Right cardiac atrium (tissue), 5 donors: ENCODE results near the gene C1orf50. TPM values are rescaled to one million over a fixed set of nuclear protein-coding genes. Genes with fewer than 3 reads are reported as not detected.

Experiments
- ATAC-seq, 2 donors: fragments of 200-7000 bp; cut with Tn5 transposase; one replicate each; pipeline versions ENCODE4 v1.8.0 to v1.9.1; 2020; ENCODE audit warnings: moderate library complexity in 2 of 2, mild to moderate bottlenecking in 1 of 2
- DNase-seq, 3 donors: peaks; one replicate each; pipeline ENCODE4 v3.0.0-alpha.2; 2020
- H3K27ac ChIP-seq: one replicate; pipeline ENCODE4 v1.5.1; 2013; ENCODE audit warnings: mild to moderate bottlenecking, low read length, control low read depth, moderate library complexity
- H3K27me3 ChIP-seq: one replicate; pipeline ENCODE4 v1.6.1; 2013; ENCODE audit not compliant: control insufficient read depth, insufficient read depth
- H3K4me1 ChIP-seq: one replicate; pipeline ENCODE4 v1.6.1; 2013; ENCODE audit warnings: low read length; ENCODE audit not compliant: control insufficient read depth, insufficient read depth
- H3K4me3 ChIP-seq: one replicate; pipeline ENCODE4 v1.5.1; 2013; ENCODE audit warnings: low read length, control low read depth
- H3K9me3 ChIP-seq: one replicate; pipeline ENCODE4 v1.6.1; 2013; ENCODE audit warnings: low read length; ENCODE audit not compliant: control insufficient read depth
- WGBS: extraction: QIAGEN DNeasy Blood & Tissue Kit; methylation state at CpG from one replicate; pipeline ENCODE4 v1.1.7; 2013; 5-methylcytosine and 5-hydroxymethylcytosine counted together
- intact Hi-C, 4 donors: fragments of 100-400 bp; cut with DNase I; formaldehyde crosslinking; loops; one replicate each; pipeline versions ENCODE4 v1.11.0 to v1.14.0; 2022 to 2023
- polyA plus RNA-seq: library from polyadenylated mRNA; stranded (reverse); fragments of 200-250 nt; gene quantifications from one replicate; pipeline ENCODE4 v1.2.3, GENCODE V29; 2013
- total RNA-seq, 4 donors: library from RNA; stranded (reverse); fragmentation: NEBNext Ultra II Directional; extraction: Animal tissue kit (Norgen Biotek cat#: 25700); gene quantifications; one replicate each; pipeline ENCODE4 v1.2.1, GENCODE V29; 2021
- donor health status: healthy with polysubstance abuse.
- donor health status: DM: no; HTN: yes; CAD: no.
- donor health status: DM: no; HTN: no; CAD: no.
- donor health status: DM: no; HTN: yes; CAD: no; lungs with severe emphysema.
- donor health status: DM: yes; HTN: yes; CAD: no.

C1orf50 gene
- total and polyA plus RNA-seq, 5 donors = 3.8 to 11.3 (median 7.2) TPM

GRCh38 chr1:42733415-42734200 lies 33.4 kb upstream of the C1orf50 start:
- intact Hi-C loops = no loop called here
- Histone ChIP-seq H3K27me3 (no peaks in the 10 kb centered on the region), H3K9me3 (no peaks in the 10 kb centered on the region), H3K4me3 (no peak overlapping the region), H3K27ac (no peak overlapping the region), H3K4me1 (no peaks in the 10 kb centered on the region)
- peak in 1 of 3 donors; percentile 34 for DNase-seq
- 90% methylated on average over 12 of the region's 12 CpGs for WGBS
- no peak for ATAC-seq

- Histone ChIP-seq H3K4me1 (no peaks in the 10 kb centered on the region), H3K27me3 (no peaks in the 10 kb centered on the region), H3K27ac (no peak overlapping the region), H3K9me3 (no peaks in the 10 kb centered on the region), H3K4me3 (no peak overlapping the region)
- ATAC-seq (no peak), DNase-seq (no peak)
- intact Hi-C loops = no loop called here
- WGBS = 92% methylated on average over 7 of the region's 7 CpGs
Observed at GRCh38 chr1:42734201-42735035, 32.6 kb upstream of the C1orf50 start.

- WGBS = 84% methylated on average over 11 of the region's 11 CpGs
- Histone ChIP-seq H3K27ac (no peak overlapping the region), H3K9me3 (no peaks in the 10 kb centered on the region), H3K27me3 (no peaks in the 10 kb centered on the region), H3K4me1 (no peaks in the 10 kb centered on the region), H3K4me3 (no peak overlapping the region)
- peak in 1 of 3 donors; percentile 37 for DNase-seq
- intact Hi-C loops = no loop called here
- ATAC-seq = no peak
Observed at GRCh38 chr1:42735056-42735455, 32.0 kb upstream of the C1orf50 start.

GRCh38 chr1:42735477-42736105 lies 31.5 kb upstream of the C1orf50 start:
- peak in 1 of 3 donors; percentile 54 for DNase-seq

GRCh38 chr1:42736152-42736551 lies 30.9 kb upstream of the C1orf50 start:
- Histone ChIP-seq H3K4me1 (no peaks in the 10 kb centered on the region), H3K9me3 (no peaks in the 10 kb centered on the region), H3K27me3 (no peaks in the 10 kb centered on the region), H3K27ac (no peak overlapping the region), H3K4me3 (no peak overlapping the region)
- intact Hi-C loops = no loop called here
- peak in 1 of 2 donors; percentile 34 for ATAC-seq
- DNase-seq = peak in 2 of 3 donors; percentile 55 to 66
- 59% methylated on average over 4 of the region's 4 CpGs for WGBS

More at GRCh38 chr1:42735477-42736105, 31.5 kb upstream of the C1orf50 start:
- Histone ChIP-seq H3K27ac (no peak overlapping the region), H3K4me3 (no peak overlapping the region), H3K4me1 (no peaks in the 10 kb centered on the region), H3K27me3 (no peaks in the 10 kb centered on the region), H3K9me3 (no peaks in the 10 kb centered on the region)
- intact Hi-C loops = no loop called here
- WGBS = 87% methylated on average over 14 of the region's 14 CpGs
- ATAC-seq = no peak

- intact Hi-C loops = no loop called here
- ATAC-seq (no peak), DNase-seq (peak in 1 of 3 donors; percentile 45)
- 91% methylated on average over 8 of the region's 8 CpGs for WGBS
- H3K27ac ChIP-seq = no peak overlapping the region
- H3K4me1 ChIP-seq = no peaks in the 10 kb centered on the region
- H3K4me3 ChIP-seq = no peak overlapping the region
- no peaks in the 10 kb centered on the region for H3K27me3 ChIP-seq
- H3K9me3 ChIP-seq = no peaks in the 10 kb centered on the region
Observed at GRCh38 chr1:42736571-42737200, 30.4 kb upstream of the C1orf50 start.

- no peaks in the 10 kb centered on the region for H3K4me1 ChIP-seq
- no peak overlapping the region for H3K4me3 ChIP-seq
- 54% methylated on average over 5 of the region's 5 CpGs for WGBS
- intact Hi-C loops = no loop called here
- H3K27me3 ChIP-seq = no peaks in the 10 kb centered on the region
- no peaks in the 10 kb centered on the region for H3K9me3 ChIP-seq
- H3K27ac ChIP-seq = no peak overlapping the region
- ATAC-seq = no peak
- DNase-seq = peak in 1 of 3 donors; percentile 52
Observed at GRCh38 chr1:42737257-42737656, 29.8 kb upstream of the C1orf50 start.

- 86% methylated on average over 21 of the region's 21 CpGs for WGBS
- no peak for ATAC-seq
- H3K9me3 ChIP-seq = no peaks in the 10 kb centered on the region
- no peaks in the 10 kb centered on the region for H3K4me1 ChIP-seq
- H3K27ac ChIP-seq = no peak overlapping the region
- H3K4me3 ChIP-seq = no peak overlapping the region
- DNase-seq = no peak
- H3K27me3 ChIP-seq = no peaks in the 10 kb centered on the region
- intact Hi-C loops = no loop called here
Observed at GRCh38 chr1:42737986-42738677, 28.9 kb upstream of the C1orf50 start.

GRCh38 chr1:42738678-42739226 lies 28.3 kb upstream of the C1orf50 start:
- DNase-seq (no peak), ATAC-seq (no peak)
- intact Hi-C loops = no loop called here
- Histone ChIP-seq H3K27me3 (no peaks in the 10 kb centered on the region), H3K4me3 (no peak overlapping the region), H3K4me1 (no peaks in the 10 kb centered on the region), H3K27ac (no peak overlapping the region), H3K9me3 (no peaks in the 10 kb centered on the region)
- WGBS = 79% methylated on average over 8 of the region's 8 CpGs
